B cell (primary cell): Measurements from ENCODE around the gene SCARB1.

Experiments used
- EZH2 ChIP-seq: IDR thresholded peaks from 2 replicates; pipeline ENCODE4 v1.6.1; 2012; ENCODE audit warnings: borderline replicate concordance, low read depth, mild to moderate bottlenecking, moderate library complexity, low read length; ENCODE audit not compliant: insufficient read depth, poor library complexity, severe bottlenecking
- TF ChIP-seq, protein P1 (sequence below): fragments of 200-600 bp; IDR thresholded peaks from one replicate; pipeline ENCODE4 v1.8.0; 2022; ENCODE audit warnings: antibody characterized with exemption, mild to moderate bottlenecking

DNA sequence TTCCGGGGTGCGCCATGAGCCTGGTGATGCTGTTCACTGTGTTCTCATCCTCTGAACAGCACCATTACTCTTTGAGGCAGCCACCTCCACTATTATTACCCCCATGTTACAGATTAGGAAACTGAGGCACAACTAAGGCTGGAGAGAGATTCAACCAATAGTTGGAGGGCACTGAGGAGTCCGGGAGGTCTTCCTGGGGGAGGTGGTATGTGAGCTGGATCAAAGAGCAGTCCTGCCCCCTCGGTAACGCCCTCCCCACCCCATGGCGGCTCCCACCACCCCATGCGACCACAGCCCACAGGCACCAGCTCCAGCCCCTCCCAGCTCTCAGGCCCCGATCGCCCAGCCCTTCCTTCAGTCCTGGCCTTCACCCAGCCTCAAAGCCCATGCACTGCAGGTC lies 43.5 kb downstream of the SCARB1 start:
- TF ChIP-seq, protein P1, sequence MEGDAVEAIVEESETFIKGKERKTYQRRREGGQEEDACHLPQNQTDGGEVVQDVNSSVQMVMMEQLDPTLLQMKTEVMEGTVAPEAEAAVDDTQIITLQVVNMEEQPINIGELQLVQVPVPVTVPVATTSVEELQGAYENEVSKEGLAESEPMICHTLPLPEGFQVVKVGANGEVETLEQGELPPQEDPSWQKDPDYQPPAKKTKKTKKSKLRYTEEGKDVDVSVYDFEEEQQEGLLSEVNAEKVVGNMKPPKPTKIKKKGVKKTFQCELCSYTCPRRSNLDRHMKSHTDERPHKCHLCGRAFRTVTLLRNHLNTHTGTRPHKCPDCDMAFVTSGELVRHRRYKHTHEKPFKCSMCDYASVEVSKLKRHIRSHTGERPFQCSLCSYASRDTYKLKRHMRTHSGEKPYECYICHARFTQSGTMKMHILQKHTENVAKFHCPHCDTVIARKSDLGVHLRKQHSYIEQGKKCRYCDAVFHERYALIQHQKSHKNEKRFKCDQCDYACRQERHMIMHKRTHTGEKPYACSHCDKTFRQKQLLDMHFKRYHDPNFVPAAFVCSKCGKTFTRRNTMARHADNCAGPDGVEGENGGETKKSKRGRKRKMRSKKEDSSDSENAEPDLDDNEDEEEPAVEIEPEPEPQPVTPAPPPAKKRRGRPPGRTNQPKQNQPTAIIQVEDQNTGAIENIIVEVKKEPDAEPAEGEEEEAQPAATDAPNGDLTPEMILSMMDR = no peak
- TF ChIP-seq EZH2 = no peak
